BLaER1 treated with 17β-estradiol and CSF1 and Interleukin-3, amounts not matched to agents 10 nM and 100 nM (cell line): Measurements from ENCODE around the gene DLG2.
"Not testable (repeated sequence)": the region's sequence is repeated elsewhere in the genome, so short reads cannot be mapped to it uniquely, and the experiment has no call there.

ENCODE experiments used
- H3K27ac ChIP-seq, 11 experiments: shearing (Covaris generic); formaldehyde crosslinking; 2 replicates each; pipeline ENCODE4 v1.8.1; 2022
- H3K27me3 ChIP-seq, 11 experiments: shearing (Covaris generic); formaldehyde crosslinking; 2 replicates each; pipeline ENCODE4 v1.8.1; 2022
- H3K36me3 ChIP-seq, 11 experiments: shearing (Covaris generic); formaldehyde crosslinking; 2 replicates each; pipeline ENCODE4 v1.8.1; 2022
- H3K4me1 ChIP-seq, 10 experiments: shearing (Covaris generic); formaldehyde crosslinking; 2 replicates each; pipeline ENCODE4 v1.8.1; 2022
- H3K4me2 ChIP-seq, 11 experiments: shearing (Covaris generic); formaldehyde crosslinking; 2 replicates each; pipeline ENCODE4 v1.8.1; 2022
- H3K4me3 ChIP-seq, 10 experiments: shearing (Covaris generic); formaldehyde crosslinking; 2 replicates each; pipeline ENCODE4 v1.8.1; 2022
- H3K9ac ChIP-seq, 11 experiments: shearing (Covaris generic); formaldehyde crosslinking; 2 replicates each; pipeline ENCODE4 v1.8.1; 2022
- H3K9me3 ChIP-seq, 11 experiments: shearing (Covaris generic); formaldehyde crosslinking; replicated peaks in 1 of 11; 2 replicates each; pipeline ENCODE4 v1.8.1; 2022
- H4K20me1 ChIP-seq, 11 experiments: shearing (Covaris generic); formaldehyde crosslinking; 2 replicates each; pipeline ENCODE4 v1.8.1; 2022
- Cebpa-rat ChIP-seq, 11 experiments: shearing (Covaris generic); IDR thresholded peaks; 2 replicates each; pipeline ENCODE4 v1.8.1; 2022

The DLG2 gene

GRCh38 chr11:84795698-84796097, 831.4 kb downstream of the DLG2 start:
- Histone ChIP-seq H3K27me3 (no peaks in the 10 kb centered on the region), H3K4me2 (no peak overlapping the region)

GRCh38 chr11:84794663-84795443, 832.3 kb downstream of the DLG2 start:
- H3K4me2 ChIP-seq: no peak overlapping the region
- no peak overlapping the region for H3K4me3 ChIP-seq
- H4K20me1 ChIP-seq: no peaks in the 10 kb centered on the region
- no peaks in the 10 kb centered on the region for H3K36me3 ChIP-seq
- no peaks in the 10 kb centered on the region for H3K4me1 ChIP-seq
- no peak overlapping the region for H3K9ac ChIP-seq
- H3K27ac ChIP-seq: no peak overlapping the region
- no peaks in the 10 kb centered on the region for H3K27me3 ChIP-seq
- TF ChIP-seq Cebpa-rat (IDR thresholded peaks at IDR 0.05): no peak
- H3K9me3 ChIP-seq: no peaks in the 10 kb centered on the region

More at GRCh38 chr11:84795698-84796097, 831.4 kb downstream of the DLG2 start:
- Histone ChIP-seq H3K4me1 (no peaks in the 10 kb centered on the region), H3K27ac (no peak overlapping the region), H3K4me3 (no peak overlapping the region), H3K9me3 (no peaks in the 10 kb centered on the region), H4K20me1 (no peaks in the 10 kb centered on the region), H3K36me3 (no peaks in the 10 kb centered on the region), H3K9ac (no peak overlapping the region)
- no peak for TF ChIP-seq Cebpa-rat (IDR thresholded peaks at IDR 0.05)

GRCh38 chr11:84793318-84793717, 833.8 kb downstream of the DLG2 start:
- no peak overlapping the region for H3K4me3 ChIP-seq
- H3K27ac ChIP-seq: no peak overlapping the region
- no peak for TF ChIP-seq Cebpa-rat (IDR thresholded peaks at IDR 0.05)
- no peaks in the 10 kb centered on the region for H3K4me1 ChIP-seq
- no peaks in the 10 kb centered on the region for H3K36me3 ChIP-seq
- H3K4me2 ChIP-seq: no peak overlapping the region
- H3K9ac ChIP-seq: no peak overlapping the region
- H3K27me3 ChIP-seq: no peaks in the 10 kb centered on the region
- H4K20me1 ChIP-seq: no peaks in the 10 kb centered on the region
- no peaks in the 10 kb centered on the region for H3K9me3 ChIP-seq

- H3K27ac ChIP-seq: no peak overlapping the region
- no peaks in the 10 kb centered on the region for H3K36me3 ChIP-seq
- TF ChIP-seq Cebpa-rat (IDR thresholded peaks at IDR 0.05): no peak
- no peaks in the 10 kb centered on the region for H4K20me1 ChIP-seq
- no peaks in the 10 kb centered on the region for H3K4me1 ChIP-seq
- H3K9ac ChIP-seq: no peak overlapping the region
- H3K4me2 ChIP-seq: no peak overlapping the region
- no peaks in the 10 kb centered on the region for H3K27me3 ChIP-seq
- no peaks in the 10 kb centered on the region for H3K9me3 ChIP-seq
- no peak overlapping the region for H3K4me3 ChIP-seq
Measured at GRCh38 chr11:84790849-84791427, 836.2 kb downstream of the DLG2 start.

GRCh38 chr11:84788220-84788619, 838.9 kb downstream of the DLG2 start:
- Histone ChIP-seq H3K27me3 (no peaks in the 10 kb centered on the region), H3K27ac (no peak overlapping the region), H3K4me1 (no peaks in the 10 kb centered on the region), H3K9me3 (no peaks in the 10 kb centered on the region), H3K4me3 (no peak overlapping the region), H4K20me1 (no peaks in the 10 kb centered on the region), H3K36me3 (no peaks in the 10 kb centered on the region), H3K4me2 (no peak overlapping the region), H3K9ac (no peak overlapping the region)
- TF ChIP-seq Cebpa-rat (IDR thresholded peaks at IDR 0.05): no peak

GRCh38 chr11:84784158-84784557, 843.0 kb downstream of the DLG2 start:
- H3K27me3 ChIP-seq, H3K4me3 ChIP-seq, H3K4me1 ChIP-seq, H3K9me3 ChIP-seq, H3K36me3 ChIP-seq, H3K4me2 ChIP-seq, H4K20me1 ChIP-seq, H3K27ac ChIP-seq, H3K9ac ChIP-seq: not testable (repeated sequence)

- no peak overlapping the region for H3K4me3 ChIP-seq
- H3K9me3 ChIP-seq: no peaks in the 10 kb centered on the region
- no peaks in the 10 kb centered on the region for H3K4me1 ChIP-seq
- no peaks in the 10 kb centered on the region for H3K36me3 ChIP-seq
- H3K27me3 ChIP-seq: no peaks in the 10 kb centered on the region
- no peak overlapping the region for H3K4me2 ChIP-seq
- H4K20me1 ChIP-seq: no peaks in the 10 kb centered on the region
- no peak overlapping the region for H3K27ac ChIP-seq
- no peak overlapping the region for H3K9ac ChIP-seq
- no peak for TF ChIP-seq Cebpa-rat (IDR thresholded peaks at IDR 0.05)
Measured at GRCh38 chr11:84780689-84781293, 846.4 kb downstream of the DLG2 start.

- Histone ChIP-seq H3K4me1 (no peaks in the 10 kb centered on the region), H3K4me2 (no peak overlapping the region), H3K27me3 (no peaks in the 10 kb centered on the region), H3K9me3 (peaks cover 4 to 10% (median 8%) of the 10 kb centered on the region in 11 experiments; a peak in 15 of 22 replicates), H3K9ac (no peak overlapping the region), H3K36me3 (no peaks in the 10 kb centered on the region), H3K4me3 (no peak overlapping the region), H4K20me1 (no peaks in the 10 kb centered on the region), H3K27ac (no peak overlapping the region)
- no peak for TF ChIP-seq Cebpa-rat (IDR thresholded peaks at IDR 0.05)
Measured at GRCh38 chr11:84775503-84775902, 851.6 kb downstream of the DLG2 start.

GRCh38 chr11:84763931-84764330, 863.2 kb downstream of the DLG2 start:
- Histone ChIP-seq H4K20me1 (no peaks in the 10 kb centered on the region), H3K27ac (no peak overlapping the region), H3K4me3 (no peak overlapping the region), H3K9ac (no peak overlapping the region), H3K36me3 (no peaks in the 10 kb centered on the region), H3K4me1 (no peaks in the 10 kb centered on the region), H3K4me2 (no peak overlapping the region), H3K27me3 (no peaks in the 10 kb centered on the region), H3K9me3 (peaks cover 0 to 6% (median 1%) of the 10 kb centered on the region in 11 experiments; a peak in 6 of 22 replicates)
- TF ChIP-seq Cebpa-rat (IDR thresholded peaks at IDR 0.05): no peak

GRCh38 chr11:84757711-84758110, 869.4 kb downstream of the DLG2 start:
- H4K20me1 ChIP-seq: no peaks in the 10 kb centered on the region
- H3K4me3 ChIP-seq: no peak overlapping the region
- no peaks in the 10 kb centered on the region for H3K4me1 ChIP-seq
- no peaks in the 10 kb centered on the region for H3K36me3 ChIP-seq
- TF ChIP-seq Cebpa-rat (IDR thresholded peaks at IDR 0.05): no peak
- H3K9me3 ChIP-seq: no peaks in the 10 kb centered on the region
- no peak overlapping the region for H3K4me2 ChIP-seq
- no peak overlapping the region for H3K9ac ChIP-seq
- H3K27ac ChIP-seq: no peak overlapping the region
- no peaks in the 10 kb centered on the region for H3K27me3 ChIP-seq
